HCT116 (cell line): ENCODE measurements around the gene ACSBG1. TPM values are rescaled to one million over a fixed set of nuclear protein-coding genes. Genes with fewer than 3 reads are reported as not detected.
"Not testable (repeated sequence)": the region's sequence is repeated elsewhere in the genome, so short reads cannot be mapped to it uniquely, and the experiment has no call there.

Experiments used
- ATAC-seq: fragments of 200-7000 bp; cut with Tn5 transposase; 2 replicates; pipeline ENCODE4 v1.9.1; 2020; ENCODE audit warnings: mild to moderate bottlenecking, moderate library complexity
- BruUV-seq: library from RNA; stranded (reverse); fragments of 400-500 nt; replicated peaks from 2 replicates; lab custom pipeline; 2021; lab: Mats Ljungman, UMichigan
- CTCF ChIA-PET: fragments of 300-600 bp; sonication (Branson Sonifier 250); formaldehyde crosslinking; loops from one replicate; lab custom pipeline; 2021; ENCODE audit warnings: antibody characterized with exemption; lab: Charles Lee
- POLR2A ChIA-PET: fragments of 300-600, 350-600 bp; sonication (Branson Sonifier 250); formaldehyde crosslinking; loops from one replicate; lab custom pipeline; 2021; ENCODE audit warnings: antibody characterized with exemption; lab: Charles Lee
- RAD21 ChIA-PET, 2 experiments: fragments of 300-600 bp; sonication (Branson Sonifier 250); formaldehyde crosslinking; loops; one replicate each; lab custom pipeline; 2023; ENCODE audit warnings: low total read pairs in 2 of 2; ENCODE audit not compliant: uncharacterized antibody in 2 of 2, unreplicated experiment in 2 of 2, low non-redundant PET in 1 of 2; lab: Charles Lee
- DNase-seq: peaks from one replicate; pipeline ENCODE4 v3.0.0-alpha.2; 2010; ENCODE audit warnings: low read depth, low spot score
- H2AFZ ChIP-seq: fragments of 200-600 bp; shearing (Covaris generic), sonication (generic); 2 replicates; pipeline ENCODE4 v1.6.1; 2017; ENCODE audit warnings: low read depth, mixed run types, mixed read lengths, antibody characterized with exemption, low read length; ENCODE audit not compliant: poor library complexity, severe bottlenecking
- H3K27ac ChIP-seq: 2 replicates; pipeline ENCODE4 v1.5.1; 2012; ENCODE audit warnings: low read depth, low read length
- H3K27me3 ChIP-seq: fragments of 200-600 bp; sonication (generic); 2 replicates; pipeline ENCODE4 v1.6.1; 2016; ENCODE audit warnings: mixed run types, low read length, mixed read lengths; ENCODE audit not compliant: insufficient read depth
- H3K36me3 ChIP-seq, 2 experiments: fragments of 200-500 bp in 1 of 2; fragments of 200-600 bp in 1 of 2; sonication (Bioruptor generic) in 1 of 2; sonication (generic) in 1 of 2; 2 replicates each; pipeline versions ENCODE4 v1.5.1 to v1.6.1; 2014 to 2016; ENCODE audit warnings: low read length in 2 of 2, inconsistent platforms in 1 of 2, mixed read lengths in 1 of 2, mixed run types in 1 of 2; ENCODE audit not compliant: insufficient read depth in 2 of 2, control insufficient read depth in 1 of 2
- H3K4me1 ChIP-seq, 2 experiments: fragments of 200-600 bp in 1 of 2; sonication (generic) in 1 of 2; 2 replicates each; pipeline versions ENCODE4 v1.5.1 to v1.6.1; 2012 to 2017; ENCODE audit warnings: low read length in 2 of 2, inconsistent platforms in 1 of 2, mild to moderate bottlenecking in 1 of 2, mixed read lengths in 1 of 2, mixed run types in 1 of 2, moderate library complexity in 1 of 2; ENCODE audit not compliant: insufficient read depth in 2 of 2, control insufficient read depth in 1 of 2
- H3K4me2 ChIP-seq: fragments of 200-600 bp; sonication (generic); 2 replicates; pipeline ENCODE4 v1.6.1; 2017; ENCODE audit warnings: mixed run types, low read length, mixed read lengths
- H3K4me3 ChIP-seq, 2 experiments: fragments of 200-600 bp in 1 of 2; sonication (generic) in 1 of 2; replicated peaks in 1 of 2; 2 replicates each; pipeline ENCODE4 v1.5.1; 2011 to 2016; ENCODE audit warnings: low read length in 2 of 2, control low read depth in 1 of 2, low read depth in 1 of 2, mild to moderate bottlenecking in 1 of 2, mixed read lengths in 1 of 2, mixed run types in 1 of 2
- H3K79me2 ChIP-seq: fragments of 200-600 bp; sonication (generic); 2 replicates; pipeline ENCODE4 v1.6.1; 2017; ENCODE audit warnings: mild to moderate bottlenecking, mixed run types, low read length, moderate library complexity, mixed read lengths; ENCODE audit not compliant: insufficient read depth
- H3K9ac ChIP-seq: fragments of 200-600 bp; sonication (generic); 2 replicates; pipeline ENCODE4 v1.6.1; 2016; ENCODE audit warnings: low read length, mixed read lengths
- H3K9me2 ChIP-seq: fragments of 200-600 bp; sonication (generic), shearing (Covaris generic); 2 replicates; pipeline ENCODE4 v1.6.1; 2017; ENCODE audit warnings: mixed run types, mild to moderate bottlenecking, moderate library complexity; ENCODE audit not compliant: insufficient read depth
- H3K9me3 ChIP-seq, 2 experiments: fragments of 200-500 bp in 1 of 2; fragments of 200-600 bp in 1 of 2; sonication (Bioruptor generic) in 1 of 2; sonication (generic) in 1 of 2; 2 replicates each; pipeline ENCODE4 v1.6.1; 2014 to 2017; ENCODE audit warnings: low read length in 2 of 2, mixed read lengths in 2 of 2, inconsistent platforms in 1 of 2, low read depth in 1 of 2, mild to moderate bottlenecking in 1 of 2, mixed run types in 1 of 2, moderate library complexity in 1 of 2; ENCODE audit not compliant: control insufficient read depth in 1 of 2, insufficient read depth in 1 of 2
- H4K20me1 ChIP-seq: fragments of 200-600 bp; sonication (generic), shearing (Covaris generic); 2 replicates; pipeline ENCODE4 v1.6.1; 2017; ENCODE audit warnings: mixed run types, mild to moderate bottlenecking, moderate library complexity; ENCODE audit not compliant: insufficient read depth
- CEBPB ChIP-seq: IDR thresholded peaks from 2 replicates; pipeline ENCODE4 v1.6.1; 2012; ENCODE audit warnings: low read depth
- EZH2 ChIP-seq: fragments of 200-600 bp; sonication (generic); IDR thresholded peaks from 2 replicates; pipeline ENCODE4 v1.6.1; 2017; ENCODE audit warnings: antibody characterized with exemption, mixed run types
- EZH2phosphoT487 ChIP-seq: fragments of 200-600 bp; IDR thresholded peaks from 2 replicates; pipeline ENCODE4 v1.6.1; 2018; ENCODE audit warnings: antibody characterized with exemption, borderline replicate concordance
- FOSL1 ChIP-seq: IDR thresholded peaks from 2 replicates; pipeline ENCODE4 v1.6.1; 2012; ENCODE audit warnings: low read depth
- POLR2A ChIP-seq: IDR thresholded peaks from 2 replicates; pipeline ENCODE4 v1.7.0; 2011; ENCODE audit warnings: borderline replicate concordance; ENCODE audit not compliant: insufficient read depth, insufficient read length; ENCODE audit errors: extremely low read depth
- REST ChIP-seq: IDR thresholded peaks from 2 replicates; pipeline ENCODE4 v1.6.1; 2012; ENCODE audit warnings: low read depth
- YY1 ChIP-seq: IDR thresholded peaks from 2 replicates; pipeline ENCODE4 v1.6.1; 2011; ENCODE audit warnings: low read length, low read depth, moderate library complexity, mild to moderate bottlenecking; ENCODE audit not compliant: insufficient replicate concordance; ENCODE audit errors: extremely low read depth
- ZBTB33 ChIP-seq: IDR thresholded peaks from 2 replicates; pipeline ENCODE4 v1.6.1; 2011; ENCODE audit warnings: mild to moderate bottlenecking, low read length, moderate library complexity; ENCODE audit not compliant: insufficient replicate concordance; ENCODE audit errors: extremely low read depth
- ZFX ChIP-seq: fragments of 450-650 bp; IDR thresholded peaks from 2 replicates; pipeline ENCODE4 v1.6.1; 2017
- ZNF274 ChIP-seq: fragments of 200-500 bp; sonication (Bioruptor generic); IDR thresholded peaks from 2 replicates; pipeline ENCODE4 v1.6.1; 2014; ENCODE audit warnings: mild to moderate bottlenecking, low read depth, low read length, inconsistent platforms
- intact Hi-C: fragments of 100-400 bp; cut with micrococcal nuclease; formaldehyde crosslinking; loops from 2 replicates; pipeline ENCODE4 v1.10.0; 2022
- total RNA-seq: library from RNA; stranded (reverse); gene quantifications from one replicate; pipeline ENCODE4 v1.2.1, GENCODE V29; 2021; ENCODE audit not compliant: unreplicated experiment

ACSBG1 gene
- total RNA-seq, 1 experiment from 2014 or later, result 0.71 TPM

GRCh38 chr15:78247911-78248310 is 13.5 kb upstream of the ACSBG1 start:
- H3K4me2 ChIP-seq, result no peak overlapping the region
- no TSS peak for BruUV-seq
- POLR2A ChIA-PET, result no interaction called here
- H3K9me3 ChIP-seq, result no peaks in the 10 kb centered on the region
- H3K4me1 ChIP-seq, result no peaks in the 10 kb centered on the region
- H2AFZ ChIP-seq, result no peak overlapping the region
- H3K9me2 ChIP-seq, result no peaks in the 10 kb centered on the region
- CTCF ChIA-PET, result no interaction called here
- intact Hi-C loops, result no loop called here
- RAD21 ChIA-PET, result no interaction called here
- H4K20me1 ChIP-seq, result no peaks in the 10 kb centered on the region
- H3K36me3 ChIP-seq, result no peaks in the 10 kb centered on the region
- no peak overlapping the region for H3K4me3 ChIP-seq
- no peak overlapping the region for H3K27ac ChIP-seq
- ATAC-seq (no peak), DNase-seq (no peak)
- no peak overlapping the region for H3K9ac ChIP-seq
- no peaks in the 10 kb centered on the region for H3K27me3 ChIP-seq
- TF ChIP-seq EZH2phosphoT487, result no peak
- no peak for TF ChIP-seq FOSL1
- TF ChIP-seq POLR2A, result no peak
- TF ChIP-seq CEBPB, result no peak
- no peak for TF ChIP-seq ZBTB33
- no peak for TF ChIP-seq YY1
- TF ChIP-seq REST, result no peak
- no peak for TF ChIP-seq ZNF274
- TF ChIP-seq EZH2, result no peak
- TF ChIP-seq ZFX, result no peak
- TF ChIP-seq, all 23 proteins: peak for 0
- no peaks in the 10 kb centered on the region for H3K79me2 ChIP-seq

- H3K27me3 ChIP-seq, RAD21 ChIA-PET, DNase-seq, H3K36me3 ChIP-seq, H3K79me2 ChIP-seq, H3K4me2 ChIP-seq, H3K9me3 ChIP-seq, H3K27ac ChIP-seq, ATAC-seq, H2AFZ ChIP-seq, H3K4me1 ChIP-seq, CTCF ChIA-PET, H3K9ac ChIP-seq, intact Hi-C loops, H3K4me3 ChIP-seq, H4K20me1 ChIP-seq, POLR2A ChIA-PET, BruUV-seq, H3K9me2 ChIP-seq: not testable (repeated sequence)
These were observed 11.7 kb upstream of the ACSBG1 start for GRCh38 chr15:78245976-78246620.
